ENCODE measurements around the gene SP3.

GRCh38 chr2:173891315-173892037, 73.7 kb downstream of the SP3 start:
- TF ChIP-seq CTCF (IDR thresholded peaks at IDR 0.05; ENCODE audit: borderline replicate concordance, extremely low read depth, low read length, poor library complexity, severe bottlenecking) (no peak), EZH2 (IDR thresholded peaks at IDR 0.05; ENCODE audit: borderline replicate concordance, low read depth, low read length, severe bottlenecking) (no peak)

All from DND-41 (cell line).